GM12891 (cell line): Measurements from ENCODE around the gene IGFBPL1.

Experiments used
- POLR2A ChIP-seq: IDR thresholded peaks from 2 replicates; pipeline ENCODE4 v1.6.1; 2011; ENCODE audit warnings: low read depth, low read length, control low read depth
- POLR2AphosphoS5 ChIP-seq: IDR thresholded peaks from 2 replicates; pipeline ENCODE4 v1.6.1; 2011; ENCODE audit warnings: low read depth, low read length, control low read depth
- SPI1 ChIP-seq: IDR thresholded peaks from 2 replicates; pipeline ENCODE4 v1.6.1; 2011; ENCODE audit warnings: low read depth, low read length, control low read depth

GRCh38 chr9:38384990-38385848 is 39.0 kb downstream of the IGFBPL1 start:
- TF ChIP-seq POLR2A (no peak), SPI1 (no peak), POLR2AphosphoS5 (no peak)
